Thymus (tissue), 11 donors: ENCODE results near the gene NEDD4L. TPM values are rescaled to one million over a fixed set of nuclear protein-coding genes. Genes with fewer than 3 reads are reported as not detected.

Experiments used
- DNase-seq, 9 donors: peaks; one replicate each; pipeline ENCODE4 v3.0.0-alpha.2; 2013; ENCODE audit warnings: low spot score in 9 of 9, low read depth in 6 of 9, missing footprints in 1 of 9
- H3K27ac ChIP-seq, 2 donors: one replicate each; pipeline ENCODE4 v1.5.1; 2013; ENCODE audit warnings: control low read depth in 1 of 2, low read depth in 1 of 2, low read length in 1 of 2, mild to moderate bottlenecking in 1 of 2, moderate library complexity in 1 of 2
- H3K27me3 ChIP-seq, 2 donors: one replicate each; pipeline ENCODE4 v1.5.1; 2013; ENCODE audit warnings: low read length in 1 of 2; ENCODE audit not compliant: control insufficient read depth in 2 of 2, insufficient read depth in 1 of 2
- H3K36me3 ChIP-seq, 2 donors: one replicate each; pipeline ENCODE4 v1.5.1; 2013; ENCODE audit warnings: low read length in 1 of 2, mild to moderate bottlenecking in 1 of 2, moderate library complexity in 1 of 2; ENCODE audit not compliant: control insufficient read depth in 2 of 2, insufficient read depth in 2 of 2
- H3K4me1 ChIP-seq, 2 donors: one replicate each; pipeline ENCODE4 v1.5.1; 2013; ENCODE audit warnings: low read length in 2 of 2; ENCODE audit not compliant: control insufficient read depth in 2 of 2, insufficient read depth in 2 of 2
- H3K4me3 ChIP-seq, 2 donors: one replicate each; pipeline ENCODE4 v1.5.1; 2013; ENCODE audit warnings: low read length in 2 of 2, control low read depth in 1 of 2, mild to moderate bottlenecking in 1 of 2
- H3K9me3 ChIP-seq, 2 donors: one replicate each; pipeline ENCODE4 v1.5.1; 2013; ENCODE audit warnings: low read length in 1 of 2, mild to moderate bottlenecking in 1 of 2; ENCODE audit not compliant: control insufficient read depth in 2 of 2, insufficient read depth in 1 of 2
- WGBS: extraction: QIAGEN DNeasy Blood & Tissue Kit; methylation state at CpG from one replicate; pipeline ENCODE4 v1.1.7; 2013; 5-methylcytosine and 5-hydroxymethylcytosine counted together
- polyA plus RNA-seq: library from polyadenylated mRNA; stranded (reverse); fragments of 200-250 nt; gene quantifications from one replicate; pipeline ENCODE4 v1.2.3, GENCODE V29; 2013
- total RNA-seq: library from RNA; stranded (reverse); fragments of 120-200 nt; gene quantifications from one replicate; pipeline ENCODE4 v1.2.4, GENCODE V29; 2013
- donor health status: healthy.

NEDD4L gene
- total and polyA plus RNA-seq, 2 donors, result 6.5 to 11.8 TPM

GRCh38 chr18:58405107-58405898 lies 361.3 kb downstream of the NEDD4L start:
- Histone ChIP-seq H3K36me3 (no peaks in the 10 kb centered on the region), H3K4me1 (no peaks in the 10 kb centered on the region), H3K27me3 (no peaks in the 10 kb centered on the region), H3K4me3 (no peak overlapping the region), H3K9me3 (no peaks in the 10 kb centered on the region), H3K27ac (no peak overlapping the region)
- no peak for DNase-seq
- WGBS, result 87% methylated on average over 16 of the region's 16 CpGs

GRCh38 chr18:58407263-58407648 lies 363.2 kb downstream of the NEDD4L start:
- no peak for DNase-seq
- H3K4me3 ChIP-seq, result no peak overlapping the region
- H3K4me1 ChIP-seq, result no peaks in the 10 kb centered on the region
- H3K27me3 ChIP-seq, result no peaks in the 10 kb centered on the region
- H3K36me3 ChIP-seq, result no peaks in the 10 kb centered on the region
- H3K27ac ChIP-seq, result no peak overlapping the region
- H3K9me3 ChIP-seq, result no peaks in the 10 kb centered on the region
- 89% methylated on average over 7 of the region's 7 CpGs for WGBS

- WGBS, result 97% methylated on average over 6 of the region's 6 CpGs
- Histone ChIP-seq H3K27me3 (no peaks in the 10 kb centered on the region), H3K27ac (no peak overlapping the region), H3K4me3 (no peak overlapping the region), H3K4me1 (no peaks in the 10 kb centered on the region), H3K36me3 (no peaks in the 10 kb centered on the region), H3K9me3 (no peaks in the 10 kb centered on the region)
- DNase-seq, result no peak
Observed at GRCh38 chr18:58407649-58408407, 363.8 kb downstream of the NEDD4L start.

GRCh38 chr18:58408665-58409064 lies 364.6 kb downstream of the NEDD4L start:
- WGBS, result 98% methylated on average over 4 of the region's 4 CpGs
- H3K27me3 ChIP-seq, result no peaks in the 10 kb centered on the region
- H3K9me3 ChIP-seq, result no peaks in the 10 kb centered on the region
- DNase-seq, result no peak
- H3K4me1 ChIP-seq, result no peaks in the 10 kb centered on the region
- no peaks in the 10 kb centered on the region for H3K36me3 ChIP-seq
- no peak overlapping the region for H3K4me3 ChIP-seq
- no peak overlapping the region for H3K27ac ChIP-seq

GRCh38 chr18:58409802-58410445 lies 365.9 kb downstream of the NEDD4L start:
- Histone ChIP-seq H3K27me3 (no peaks in the 10 kb centered on the region), H3K36me3 (no peaks in the 10 kb centered on the region), H3K27ac (no peak overlapping the region), H3K4me1 (no peaks in the 10 kb centered on the region), H3K4me3 (no peak overlapping the region), H3K9me3 (no peaks in the 10 kb centered on the region)
- 97% methylated on average over 5 of the region's 5 CpGs for WGBS
- no peak for DNase-seq

- Histone ChIP-seq H3K27me3 (no peaks in the 10 kb centered on the region), H3K4me1 (no peaks in the 10 kb centered on the region)
- 95% methylated on average over 7 of the region's 7 CpGs for WGBS
Observed at GRCh38 chr18:58411323-58411722, 367.3 kb downstream of the NEDD4L start.

GRCh38 chr18:58412844-58413666 lies 369.0 kb downstream of the NEDD4L start:
- no peak for DNase-seq
- no peaks in the 10 kb centered on the region for H3K9me3 ChIP-seq
- H3K36me3 ChIP-seq, result no peaks in the 10 kb centered on the region
- H3K4me3 ChIP-seq, result no peak overlapping the region
- no peak overlapping the region for H3K27ac ChIP-seq
- WGBS, result 93% methylated on average over 5 of the region's 5 CpGs
- H3K27me3 ChIP-seq, result no peaks in the 10 kb centered on the region
- no peaks in the 10 kb centered on the region for H3K4me1 ChIP-seq

More at GRCh38 chr18:58411323-58411722, 367.3 kb downstream of the NEDD4L start:
- Histone ChIP-seq H3K4me3 (no peak overlapping the region), H3K9me3 (no peaks in the 10 kb centered on the region), H3K36me3 (no peaks in the 10 kb centered on the region), H3K27ac (no peak overlapping the region)
- no peak for DNase-seq

GRCh38 chr18:58413667-58414628 lies 369.9 kb downstream of the NEDD4L start:
- WGBS, result 96% methylated on average over 12 of the region's 12 CpGs
- no peaks in the 10 kb centered on the region for H3K9me3 ChIP-seq
- no peaks in the 10 kb centered on the region for H3K36me3 ChIP-seq
- H3K27me3 ChIP-seq, result no peaks in the 10 kb centered on the region
- DNase-seq, result no peak
- H3K4me3 ChIP-seq, result no peak overlapping the region
- H3K27ac ChIP-seq, result no peak overlapping the region
- no peaks in the 10 kb centered on the region for H3K4me1 ChIP-seq
